NCI-H524 treated with DMSO at 0.1 percent for 48 hours (cell line): ENCODE data around the gene CHST6.
"Not testable (repeated sequence)": the region's sequence is repeated elsewhere in the genome, so short reads cannot be mapped to it uniquely, and the experiment has no call there.

Experiments used
- DNase-seq: peaks from one replicate; lab custom pipeline; 2025; lab: John Stamatoyannopoulos, UW

The CHST6 gene

DNA sequence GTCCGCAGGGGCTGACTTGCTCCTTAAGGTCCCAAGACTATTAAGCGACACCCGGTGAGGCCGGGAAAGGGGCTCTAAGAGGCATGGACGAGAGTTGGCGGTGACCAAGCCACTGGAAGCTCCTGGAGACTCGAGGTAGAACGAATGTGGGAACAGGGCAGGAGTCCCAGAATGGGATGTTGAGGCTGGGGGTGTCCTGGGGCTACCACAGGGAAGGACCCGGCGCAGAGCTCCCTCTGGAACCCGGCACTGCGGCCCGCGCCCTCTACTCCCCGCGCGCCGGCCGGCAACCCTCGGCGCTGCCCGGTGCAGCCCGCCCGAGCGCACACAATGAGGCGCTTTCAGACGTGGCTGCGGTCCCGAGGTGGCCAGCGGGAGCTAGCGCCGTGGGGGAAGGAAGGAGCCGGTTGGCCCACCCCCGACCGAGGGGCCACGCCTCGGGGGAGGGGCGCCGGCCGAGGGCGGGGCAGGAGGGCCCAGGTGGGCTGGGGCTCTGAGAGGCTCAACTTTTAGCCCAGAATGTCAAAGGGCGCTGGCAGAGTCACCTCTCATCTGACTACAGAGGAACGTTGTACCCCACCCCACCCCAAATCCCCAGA is at the start of gene CHST6:
TSS of gene CHST6 (minus strand) at position 366 of the 599 bp plus-strand sequence. CDS start 15,613 bp downstream, outside the sequence.
- no peak for DNase-seq

DNA sequence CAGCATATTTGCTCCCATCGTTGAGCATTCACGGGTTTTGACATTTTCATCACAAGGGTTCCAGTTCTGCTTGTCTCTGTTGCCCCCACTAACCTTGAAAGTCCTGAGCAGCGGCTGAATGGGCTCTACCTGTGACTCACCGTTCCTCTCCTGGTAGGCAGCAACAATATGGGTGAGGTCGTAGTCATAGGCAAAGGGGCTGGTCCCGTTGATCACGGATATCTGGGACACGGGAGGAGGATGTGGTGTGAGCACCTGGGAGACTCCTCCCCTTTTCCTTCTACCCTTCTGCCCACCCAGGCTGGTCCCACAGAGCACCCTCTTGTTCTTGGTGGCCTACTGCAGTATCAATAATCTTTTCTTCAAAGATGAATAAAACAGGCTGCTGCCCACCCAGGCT is 47.2 kb upstream of the CHST6 start:
- DNase-seq, result not testable (repeated sequence)

DNA sequence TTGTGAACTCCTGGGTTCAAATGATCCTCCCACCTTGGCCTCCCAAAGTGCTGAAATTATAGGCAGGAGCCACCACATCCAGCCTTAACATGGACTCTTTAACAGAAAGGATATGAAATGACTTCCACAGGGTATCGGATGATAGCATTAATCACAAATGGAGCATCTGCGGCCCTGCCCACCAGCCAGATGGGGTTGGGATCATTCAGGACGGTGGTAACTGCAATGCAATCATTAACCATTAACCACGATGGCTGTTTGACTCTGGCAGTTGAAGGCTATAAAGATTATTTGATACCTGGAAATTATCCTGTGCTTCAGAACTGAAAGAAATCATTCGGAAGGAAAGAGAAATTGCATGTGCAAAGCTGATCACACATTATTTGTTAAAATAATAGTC is 46.0 kb upstream of the CHST6 start:
- DNase-seq, result no peak

DNA sequence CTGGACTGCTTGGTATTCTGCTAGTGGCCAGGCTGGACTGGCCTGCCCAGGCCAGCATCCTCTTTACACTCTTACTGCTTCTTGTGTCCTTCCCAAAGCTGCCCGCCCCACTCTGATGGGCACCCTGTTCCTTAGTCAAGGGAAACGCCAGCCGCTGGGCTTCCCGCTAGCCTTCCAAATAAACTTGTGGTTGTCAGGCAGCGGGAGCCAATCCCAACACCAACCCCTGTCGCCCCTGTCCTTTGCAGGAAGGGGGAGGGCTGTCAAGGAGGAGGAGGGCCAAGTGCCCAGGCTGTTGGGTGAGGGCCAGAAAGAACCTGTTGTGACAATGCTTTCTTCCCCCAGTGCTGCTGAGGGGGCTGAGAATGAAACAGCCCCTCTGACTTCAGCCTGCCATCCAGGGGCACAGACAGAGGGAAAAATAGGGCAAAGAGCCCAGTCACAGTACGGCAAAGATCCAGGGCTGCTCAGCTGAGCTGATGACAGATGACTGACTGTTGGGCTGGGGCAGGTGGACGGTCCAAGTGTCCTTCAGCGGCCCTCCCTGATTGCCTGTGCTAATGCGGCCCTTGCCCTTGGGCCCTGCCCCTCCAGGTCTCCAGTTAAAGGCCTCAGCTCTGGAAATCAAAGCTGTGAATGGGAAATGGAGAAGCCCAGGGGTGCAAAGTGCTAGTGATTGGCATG is 43.8 kb upstream of the CHST6 start:
- not testable (repeated sequence) for DNase-seq

DNA sequence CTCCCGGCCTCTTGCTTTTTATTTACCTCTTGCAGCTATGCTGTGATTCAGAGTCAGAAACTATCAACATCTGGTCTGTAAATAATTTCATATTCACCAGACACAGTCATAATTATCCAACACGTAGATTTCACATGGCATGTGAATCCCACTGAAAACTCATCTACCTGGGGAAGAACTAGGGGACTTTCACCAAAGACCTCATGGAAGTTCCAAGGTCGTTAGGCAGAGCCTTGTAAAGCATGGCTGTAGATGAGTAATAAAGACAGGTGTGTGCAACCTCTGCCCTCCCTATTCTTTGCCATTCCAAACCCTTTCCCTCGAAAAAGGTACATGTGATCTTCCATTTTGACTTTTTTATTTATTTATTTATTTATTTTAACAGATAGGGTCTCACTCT is 42.5 kb upstream of the CHST6 start:
- DNase-seq, result no peak

DNA sequence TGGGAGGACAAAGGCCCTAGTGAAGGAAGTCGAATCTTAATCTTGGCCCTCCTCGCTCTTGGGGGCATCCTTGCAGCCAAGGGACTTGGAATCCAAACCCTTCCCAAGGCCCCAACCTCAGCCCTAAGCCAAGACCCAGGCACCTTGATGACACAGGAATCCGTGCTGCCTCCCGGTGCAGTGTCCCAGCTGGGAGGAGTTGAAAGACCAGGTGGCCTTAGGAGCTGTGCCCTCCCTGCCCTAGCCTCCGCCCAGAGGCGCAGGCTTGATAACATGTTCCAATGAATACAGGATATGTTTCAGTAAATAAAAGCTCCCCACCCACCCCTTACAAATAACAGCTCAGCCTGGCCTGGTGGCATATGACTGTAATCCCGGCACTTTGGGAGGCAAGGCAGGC is 40.7 kb upstream of the CHST6 start, which contains the start of gene CHST5:
TSS of gene CHST5 (minus strand) at position 208 of the 400 bp plus-strand sequence. CDS start 5,724 bp downstream, outside the sequence.
- DNase-seq, result no peak

DNA sequence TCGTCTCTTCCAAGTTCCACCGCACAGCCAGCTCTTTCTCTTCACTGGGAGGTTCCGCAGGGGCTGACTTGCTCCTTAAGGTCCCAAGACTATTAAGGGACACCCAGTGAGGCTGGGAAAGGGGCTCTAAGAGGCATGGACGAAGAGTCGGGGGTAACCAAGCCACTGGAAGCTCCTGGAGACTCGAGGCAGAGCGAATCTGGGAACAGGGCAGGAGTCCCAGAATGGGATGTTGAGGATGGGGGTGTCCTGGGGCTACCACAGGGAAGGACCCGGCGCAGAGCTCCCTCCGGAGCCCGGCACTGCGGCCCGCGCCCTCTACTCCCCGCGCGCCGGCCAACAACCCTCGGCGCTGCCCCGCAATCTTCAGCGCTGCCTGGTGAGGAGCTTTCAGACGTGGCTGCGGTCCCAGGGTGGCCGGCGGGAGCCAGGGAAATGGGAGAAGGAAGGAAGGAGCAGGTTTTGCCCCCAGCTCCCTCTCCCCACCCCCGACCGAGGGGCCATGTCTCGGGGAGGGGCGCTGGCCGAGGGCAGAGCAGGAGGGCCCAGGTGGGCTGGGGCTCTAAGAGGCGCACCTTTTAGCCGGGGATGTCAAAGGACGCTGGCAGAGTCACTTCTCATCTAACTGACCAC is 40.1 kb upstream of the CHST6 start:
- DNase-seq, result no peak

DNA sequence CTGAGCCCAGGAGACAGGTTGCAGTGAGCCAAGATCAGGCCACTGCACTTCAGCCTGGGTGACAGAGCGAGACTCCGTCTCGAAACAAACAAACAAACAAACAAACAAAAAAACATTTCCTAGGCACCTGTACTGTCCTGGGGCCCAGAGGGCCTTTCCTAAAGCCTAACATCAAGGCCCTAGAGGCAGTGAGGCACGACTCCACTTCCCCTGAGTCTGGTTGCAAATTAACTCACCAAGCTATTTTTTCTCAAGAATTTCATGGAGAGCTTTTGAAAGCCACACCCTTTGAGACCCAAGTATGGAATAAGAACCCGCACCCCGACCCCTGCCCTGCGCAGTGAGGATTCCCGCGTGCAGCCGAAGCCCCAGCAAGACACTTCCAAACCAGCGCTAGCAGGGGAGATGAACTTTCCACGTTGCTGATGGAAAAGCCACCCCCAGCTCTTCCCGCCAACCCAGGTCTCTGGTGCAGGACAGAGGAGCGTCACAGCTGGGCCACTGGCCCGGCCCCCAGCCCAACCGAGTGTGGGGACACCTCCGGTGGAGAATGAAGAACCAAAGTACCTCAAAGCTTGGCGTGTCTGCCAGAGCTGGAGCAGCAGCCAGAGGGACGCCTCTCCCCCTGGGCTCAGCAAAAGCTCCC is 39.4 kb upstream of the CHST6 start:
- no peak for DNase-seq

DNA sequence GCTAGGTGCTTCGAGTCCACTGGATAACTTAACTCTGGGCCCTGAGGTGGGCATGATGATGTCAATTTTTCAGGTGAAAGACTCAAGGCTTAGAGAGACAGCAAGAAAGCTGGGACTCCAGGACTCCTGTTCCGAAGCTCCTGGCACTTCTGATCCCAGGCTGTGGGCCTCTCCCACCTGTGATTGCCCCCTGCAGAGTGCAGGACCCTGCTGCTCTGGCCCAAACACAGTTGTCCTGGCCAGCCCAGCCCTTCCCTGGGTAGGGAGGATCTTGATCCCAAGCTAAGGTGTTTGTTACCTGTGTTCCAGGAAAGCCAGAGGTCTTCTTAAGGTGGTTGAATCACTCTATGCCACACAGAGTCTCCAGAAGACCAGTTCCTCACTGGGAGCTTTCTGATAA is 37.5 kb upstream of the CHST6 start:
- DNase-seq, result no peak

DNA sequence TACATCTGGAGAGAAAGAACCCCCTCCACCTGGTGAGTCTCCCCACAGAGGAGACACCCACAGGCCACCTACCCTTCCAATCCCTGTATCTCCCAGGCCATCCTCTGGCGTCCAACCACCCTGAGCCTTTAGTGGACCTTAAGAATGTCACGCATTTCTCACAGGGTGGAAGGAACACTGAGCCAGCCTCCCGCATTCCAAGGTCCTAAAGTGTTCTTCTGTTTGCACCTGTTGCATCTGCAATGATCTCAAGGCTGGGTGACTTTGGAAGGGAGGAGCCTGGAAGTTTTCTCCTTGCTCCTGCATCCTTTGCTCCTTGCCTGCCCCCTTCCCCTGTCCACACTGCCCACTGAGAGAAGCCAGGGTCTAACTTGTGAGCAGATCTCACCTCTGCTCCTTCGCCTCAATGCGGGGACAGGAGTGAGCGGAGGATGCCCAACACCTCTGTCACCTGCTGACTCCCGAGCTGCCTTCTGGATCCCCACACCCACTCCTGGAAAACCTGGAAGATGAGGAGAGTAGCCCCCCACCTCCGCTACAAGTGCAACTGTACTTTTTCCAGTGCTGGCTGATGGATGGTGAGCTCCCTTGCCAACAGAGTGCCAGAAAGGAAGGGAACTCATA is 37.0 kb upstream of the CHST6 start:
- no peak for DNase-seq

DNA sequence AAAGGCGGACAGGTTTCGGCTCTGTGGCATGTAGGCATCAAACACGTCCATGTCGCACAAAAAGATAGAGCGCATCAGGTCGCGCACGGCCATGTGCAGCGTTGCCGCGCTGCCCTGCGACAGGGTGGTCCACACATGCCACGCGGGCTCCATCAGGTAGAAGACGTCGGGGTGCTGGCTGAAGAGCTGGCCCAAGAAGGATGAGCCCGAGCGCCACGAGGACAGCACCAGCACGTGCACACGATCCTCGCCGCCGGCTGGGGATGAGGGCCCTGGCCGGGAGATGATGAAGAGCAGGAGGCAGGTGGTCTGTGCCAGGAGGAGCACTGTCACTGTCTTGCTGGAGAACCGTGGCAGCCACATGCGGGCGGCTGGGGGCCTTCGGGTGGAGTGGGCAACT is 34.7 kb upstream of the CHST6 start:
- no peak for DNase-seq

DNA sequence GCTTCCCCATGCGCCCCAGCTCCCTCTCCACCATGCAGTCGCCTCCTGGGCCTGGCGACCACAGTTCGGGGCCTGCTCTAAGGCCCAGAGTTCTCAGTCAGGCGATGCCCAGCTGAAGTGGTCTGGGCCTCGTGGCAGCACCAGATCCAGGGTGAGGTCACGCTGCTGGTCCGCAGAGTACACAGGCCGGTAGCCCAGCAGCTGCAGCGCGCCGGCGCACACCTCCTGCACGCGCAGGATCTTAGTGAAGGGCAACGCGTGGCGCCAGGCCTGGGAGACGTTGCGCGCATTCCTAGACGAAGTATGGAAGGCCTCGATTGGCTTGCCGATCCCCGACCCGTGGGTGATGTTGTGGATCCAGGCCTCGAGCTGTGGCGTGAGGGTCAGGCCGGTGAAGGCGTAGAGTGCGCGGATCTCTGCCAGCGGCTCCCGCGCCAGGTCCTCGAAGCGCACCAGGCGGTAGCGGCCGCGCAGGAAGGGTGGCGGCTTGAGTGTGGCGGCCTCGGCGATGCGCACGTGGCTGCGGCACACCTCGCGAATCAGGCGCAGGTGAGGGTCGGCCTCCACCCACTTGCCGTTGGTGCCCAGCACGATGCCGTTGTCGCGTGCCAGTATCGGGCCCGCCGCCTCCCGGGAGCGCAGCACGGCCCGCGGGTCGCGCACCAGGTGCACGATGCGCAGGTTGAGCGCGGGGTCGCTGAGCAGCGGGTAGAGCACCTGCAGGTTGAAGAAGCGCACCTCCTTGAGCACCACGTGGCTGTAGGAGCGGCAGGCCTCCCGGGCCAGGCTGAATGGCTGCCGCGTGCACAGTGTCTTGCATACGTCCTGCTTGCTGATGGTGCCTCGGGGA is 34.0 kb upstream of the CHST6 start:
- no peak for DNase-seq

DNA sequence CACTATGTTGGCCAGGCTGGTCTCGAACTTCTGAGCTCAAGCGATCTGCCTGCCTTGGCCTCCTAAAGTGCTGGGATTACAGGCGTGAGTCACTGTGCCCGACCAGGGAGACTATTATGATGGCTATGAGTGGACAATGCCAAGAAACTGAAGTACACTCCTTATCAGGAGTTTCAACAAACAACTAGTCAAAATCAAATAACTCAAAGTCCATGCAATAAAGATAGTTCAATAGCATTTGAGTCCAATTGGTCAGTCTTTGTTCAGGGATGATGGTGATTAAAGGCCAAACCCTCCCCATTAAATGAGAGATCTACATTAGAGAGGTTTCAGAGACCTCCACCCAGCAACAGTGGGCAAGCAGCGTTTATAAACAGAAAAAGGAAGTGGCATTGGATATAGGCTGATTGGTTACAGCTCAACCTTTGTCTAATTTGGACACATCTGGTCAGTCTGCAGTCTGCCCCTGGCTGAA is 32.6 kb upstream of the CHST6 start:
- no peak for DNase-seq

DNA sequence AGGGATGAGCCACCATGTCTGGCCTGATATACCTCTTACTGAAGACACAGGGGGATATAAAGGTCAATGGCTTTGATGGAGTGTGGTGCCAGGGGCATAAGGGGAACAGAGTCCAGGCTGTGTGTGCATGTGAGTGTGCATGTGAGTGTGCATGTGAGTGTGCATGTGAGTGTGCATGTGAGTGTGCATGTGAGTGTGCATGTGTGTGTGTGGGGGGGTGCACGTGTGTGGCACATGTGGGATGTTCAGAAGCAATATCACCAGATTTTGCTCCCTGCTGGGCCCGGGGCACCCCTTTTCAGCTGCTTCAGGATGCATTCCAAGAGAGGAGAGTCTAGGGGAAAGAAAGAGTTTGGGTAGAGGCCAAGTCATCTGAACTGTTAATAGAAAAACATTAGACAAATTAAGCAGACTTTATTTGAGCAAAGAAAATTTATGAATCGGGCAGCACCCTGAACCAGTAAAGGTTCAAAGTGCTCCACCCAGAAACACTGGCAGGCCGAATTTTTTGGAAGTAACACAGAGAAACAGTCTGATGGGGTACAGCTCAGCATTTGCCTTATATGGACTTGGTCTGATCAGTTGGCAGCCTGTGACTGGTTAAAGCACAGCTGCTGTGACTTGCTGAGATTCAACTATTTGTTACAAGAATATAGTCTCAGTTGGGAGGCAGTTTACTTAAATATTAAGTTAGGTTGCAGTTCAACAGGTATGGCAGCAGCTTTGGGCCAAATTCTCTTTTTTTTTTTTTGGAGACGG is 31.0 kb upstream of the CHST6 start:
- no peak for DNase-seq

DNA sequence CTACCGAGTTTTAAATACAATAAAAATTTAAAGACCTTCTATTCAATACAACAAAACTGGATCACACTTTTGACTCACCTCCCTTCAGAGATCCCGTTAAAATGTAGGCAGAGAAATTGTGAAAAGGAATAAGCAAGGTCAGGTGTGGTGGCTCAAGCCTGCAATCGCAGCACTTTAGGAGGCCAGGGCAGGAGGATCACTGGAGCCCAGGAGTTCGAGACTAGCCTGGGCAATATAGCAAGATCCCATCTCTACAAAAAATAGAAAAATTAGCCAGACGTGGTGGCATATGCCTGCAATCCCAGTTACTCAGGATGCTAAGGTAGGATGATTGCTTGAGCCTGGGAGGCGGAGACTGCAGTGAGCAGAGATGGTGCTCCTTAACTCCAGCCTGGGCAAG is 23.9 kb upstream of the CHST6 start:
- DNase-seq, result no peak

DNA sequence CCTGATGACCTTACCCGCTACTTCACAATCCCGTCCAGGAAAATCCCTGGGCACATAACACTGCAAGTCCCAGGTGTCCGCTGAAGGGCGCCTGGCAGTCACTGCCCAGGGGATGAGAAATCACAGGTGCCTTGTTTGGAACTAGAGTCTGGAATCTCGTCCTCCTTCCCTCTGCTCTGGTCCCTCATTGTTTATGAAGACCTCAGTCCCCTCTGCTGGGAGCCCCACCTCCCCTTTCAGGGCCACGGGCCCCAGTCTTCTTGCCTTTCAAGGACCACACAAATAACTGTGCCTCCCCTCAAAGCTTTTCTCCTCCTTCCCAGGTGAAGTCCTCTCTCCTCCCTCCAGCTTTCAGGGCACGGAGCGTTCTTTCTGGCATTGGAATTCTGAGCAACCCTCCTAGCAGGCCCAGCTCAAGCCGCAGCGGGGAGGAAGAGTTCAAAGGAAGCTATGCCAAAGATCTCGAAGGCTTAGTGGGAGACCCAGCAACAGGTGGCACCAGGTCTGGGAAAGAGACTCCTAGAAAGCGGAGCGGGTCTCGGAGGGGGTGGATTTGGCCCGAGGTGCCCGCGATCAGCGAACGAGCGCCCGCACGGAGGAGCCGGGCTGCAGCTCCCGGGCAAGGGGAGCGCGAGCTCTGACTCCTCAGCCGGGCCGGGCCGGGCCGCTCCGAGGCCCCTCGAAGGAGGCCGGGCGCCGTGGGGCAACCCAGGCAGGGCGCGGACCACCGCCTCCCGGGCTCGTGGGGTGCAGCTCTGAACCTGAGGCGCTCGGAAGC is 21.1 kb upstream of the CHST6 start:
- not testable (repeated sequence) for DNase-seq

DNA sequence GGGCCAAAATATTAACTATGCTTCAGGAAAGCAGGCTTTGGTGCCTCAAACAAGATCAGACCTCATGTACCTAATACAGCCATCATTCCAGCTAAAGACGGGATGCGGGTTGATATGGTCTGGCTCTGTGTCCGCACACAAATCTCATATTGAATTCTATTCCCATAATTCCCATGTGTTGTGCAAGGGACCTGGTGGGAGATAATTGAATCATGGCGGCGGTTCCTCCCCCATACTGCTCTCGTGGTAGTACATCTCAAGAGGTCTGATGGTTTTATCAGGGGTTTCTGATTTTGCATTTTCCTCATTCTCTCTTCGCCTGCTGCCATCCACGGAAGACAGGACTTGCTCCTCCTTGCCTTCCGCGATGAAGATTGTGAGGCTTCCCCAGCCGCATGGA is 19.1 kb upstream of the CHST6 start:
- no peak for DNase-seq

DNA sequence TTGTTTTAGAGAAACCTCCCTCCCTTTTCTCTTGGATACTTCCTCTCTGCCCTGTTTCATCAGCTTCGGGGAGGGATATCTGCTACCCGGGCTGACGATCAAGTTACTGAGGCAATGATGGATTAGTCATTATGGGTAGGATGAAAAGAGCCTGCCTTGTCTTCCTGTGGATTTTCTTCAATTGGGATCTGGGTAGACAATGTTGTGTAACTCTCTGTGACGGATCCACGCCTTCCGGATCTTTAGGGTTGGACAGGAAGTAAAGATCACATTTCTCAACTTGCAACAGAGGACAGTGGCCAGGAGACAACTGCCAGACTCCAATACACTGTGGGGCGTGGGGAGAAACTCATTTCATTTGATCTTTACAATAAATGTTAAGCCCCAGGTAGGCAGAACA is 11.3 kb upstream of the CHST6 start:
- no peak for DNase-seq

DNA sequence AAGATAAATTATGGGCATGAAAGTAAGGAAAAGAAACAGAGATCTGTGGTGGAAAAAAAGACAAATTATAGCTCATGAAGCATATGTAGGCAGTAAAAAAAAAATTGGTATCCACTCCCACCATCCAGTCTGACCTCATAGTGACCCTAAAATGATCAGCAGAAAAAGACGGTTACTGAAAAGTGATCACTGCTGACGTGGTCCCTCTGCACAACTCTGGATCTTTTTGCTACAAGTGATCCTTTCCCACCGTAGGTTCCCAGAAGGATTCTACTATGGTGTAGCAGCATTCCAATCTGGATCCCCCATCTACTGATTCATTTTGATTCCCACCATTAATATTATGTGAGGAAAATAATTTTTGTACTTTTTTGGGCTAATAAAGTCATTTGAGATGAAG is 10.9 kb upstream of the CHST6 start:
- no peak for DNase-seq

DNA sequence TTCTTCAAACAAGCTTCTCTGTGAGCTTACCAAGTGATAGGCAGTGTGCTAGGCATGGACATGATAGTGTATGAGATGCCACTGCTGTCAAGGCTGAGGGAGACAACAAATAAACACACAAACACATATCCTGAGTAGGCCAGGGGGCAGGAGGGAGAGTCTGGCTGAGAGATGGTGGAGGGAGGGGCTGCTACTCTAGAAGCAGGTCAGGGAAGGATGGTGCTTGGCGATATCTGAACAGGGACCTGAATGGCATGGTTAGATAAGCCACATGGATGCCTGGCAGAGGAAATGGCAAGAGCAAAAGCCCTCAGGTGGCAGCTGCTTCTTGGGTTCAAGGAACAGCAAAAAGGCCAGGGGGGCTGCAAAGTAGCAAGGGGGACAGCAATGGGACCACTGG is 8.6 kb upstream of the CHST6 start:
- DNase-seq, result no peak
